Astrocyte (in vitro differentiated cells and primary cell): ENCODE data around the gene CNTN5.

Experiments
- CTCF ChIP-seq: IDR thresholded peaks from 2 replicates; pipeline ENCODE4 v1.5.1; 2011; ENCODE audit warnings: low read depth, mild to moderate bottlenecking, inconsistent platforms, low read length, moderate library complexity; ENCODE audit not compliant: insufficient read depth
- EZH2 ChIP-seq: IDR thresholded peaks from 2 replicates; pipeline ENCODE4 v1.6.1; 2012; ENCODE audit warnings: mild to moderate bottlenecking, low read length, inconsistent platforms; ENCODE audit not compliant: insufficient read depth

GRCh38 chr11:100329352-100329751, 1308.6 kb downstream of the CNTN5 start:
- TF ChIP-seq CTCF, result no peak
- no peak for TF ChIP-seq EZH2
